Activated T-cell treated with anti-CD3 and anti-CD28 coated beads, Interleukin-2, amount 50 U/mL, for 24 hours (primary cell): ENCODE measurements around the gene PARP2.
A peak's percentile ranks its signal among the peaks of the same experiment; 100 is the strongest.

Experiments
- DNase-seq: peaks from one replicate; pipeline ENCODE4 v3.0.0-alpha.2; 2020
- H3K27ac Mint-ChIP-seq: 2 replicates; pipeline ENCODE4 v1.8.0; 2020; ENCODE audit warnings: mild to moderate bottlenecking, mixed read lengths
- H3K27me3 Mint-ChIP-seq: 2 replicates; pipeline ENCODE4 v1.8.0; 2020; ENCODE audit warnings: mixed read lengths
- H3K36me3 Mint-ChIP-seq: 2 replicates; pipeline ENCODE4 v1.8.0; 2020; ENCODE audit warnings: low read depth, mixed read lengths
- H3K4me1 Mint-ChIP-seq: 2 replicates; pipeline ENCODE4 v1.8.0; 2020; ENCODE audit warnings: low read depth, mixed read lengths
- H3K4me3 Mint-ChIP-seq: 2 replicates; pipeline ENCODE4 v1.8.0; 2020; ENCODE audit warnings: mild to moderate bottlenecking, moderate library complexity, mixed read lengths
- H3K9me3 Mint-ChIP-seq: 2 replicates; pipeline ENCODE4 v1.8.0; 2020; ENCODE audit warnings: mixed read lengths

Gene PARP2

DNA sequence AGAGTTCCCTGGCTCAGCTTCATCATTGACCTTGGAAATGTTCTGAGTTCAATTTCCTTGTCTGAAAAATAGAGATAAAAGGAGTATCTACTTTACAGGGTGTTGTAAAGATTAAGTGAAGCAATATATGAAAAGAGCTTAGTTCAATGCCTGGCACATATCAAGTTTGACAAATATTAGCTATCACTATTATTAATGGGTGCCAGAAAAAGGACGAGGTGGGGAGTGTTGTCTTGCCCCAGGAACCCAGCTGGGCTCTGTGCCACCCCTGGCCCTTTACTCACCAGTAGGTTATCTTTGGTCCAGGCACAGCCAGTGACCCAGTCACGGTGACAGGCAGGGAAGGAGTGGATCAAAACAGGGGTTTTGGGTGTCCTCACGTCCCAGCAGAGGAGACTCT, 32.0 kb downstream of the PARP2 start:
- Mint-ChIP-seq H3K4me3 (no peak overlapping the region), H3K9me3 (no peaks in the 10 kb centered on the region), H3K36me3 (peaks cover 93% of the 10 kb centered on the region), H3K4me1 (no peaks in the 10 kb centered on the region), H3K27ac (peak overlapping the region; percentile 56), H3K27me3 (no peaks in the 10 kb centered on the region)
- no peak for DNase-seq

DNA sequence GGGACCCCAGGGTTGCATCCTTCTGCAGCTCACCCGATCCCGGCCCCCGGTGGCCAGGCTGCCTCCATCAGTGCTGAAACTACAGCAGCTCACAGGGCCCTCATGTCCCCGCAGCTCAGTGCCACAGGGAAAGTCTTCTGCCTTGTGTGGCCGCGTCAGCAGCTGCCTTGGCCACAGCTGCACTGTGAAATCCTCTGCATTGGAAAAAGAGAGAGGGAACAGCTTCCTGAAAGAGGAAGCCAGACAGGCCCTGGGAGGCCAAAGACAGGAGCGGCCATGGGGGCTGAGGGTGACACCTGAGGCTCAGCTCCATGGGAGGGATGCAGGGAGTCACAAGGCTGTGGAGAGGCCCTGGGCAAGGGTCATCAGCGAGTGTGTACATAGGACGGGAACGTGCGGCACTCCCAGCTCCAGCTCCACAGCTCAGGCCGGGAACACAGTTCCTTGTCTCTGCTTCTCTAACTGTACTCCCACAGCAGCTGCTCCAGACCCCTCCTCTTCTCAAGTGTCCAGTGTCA, 32.7 kb downstream of the PARP2 start:
- H3K36me3 Mint-ChIP-seq: peaks cover 93% of the 10 kb centered on the region
- no peak overlapping the region for H3K27ac Mint-ChIP-seq
- no peaks in the 10 kb centered on the region for H3K9me3 Mint-ChIP-seq
- DNase-seq: no peak
- H3K27me3 Mint-ChIP-seq: no peaks in the 10 kb centered on the region
- no peaks in the 10 kb centered on the region for H3K4me1 Mint-ChIP-seq
- no peak overlapping the region for H3K4me3 Mint-ChIP-seq

DNA sequence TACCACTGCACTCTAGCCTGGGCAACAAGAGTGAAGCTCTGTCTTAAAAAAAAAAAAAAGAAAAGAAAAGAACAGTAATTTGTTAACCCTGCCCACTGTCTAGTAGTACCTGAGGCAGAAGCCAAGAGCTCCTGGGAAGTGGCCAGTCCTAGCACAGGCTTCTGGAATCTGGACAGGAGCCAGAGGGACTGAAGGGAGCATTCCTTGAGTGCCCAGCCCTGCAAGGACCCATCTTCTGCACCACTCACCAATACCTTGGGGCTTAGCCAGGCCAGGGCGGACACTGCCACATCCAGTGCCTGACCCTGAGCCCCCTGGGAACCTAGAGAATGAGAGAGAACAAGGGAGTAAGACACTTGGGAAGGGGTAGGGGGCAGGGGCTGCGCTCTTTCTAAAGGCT, 33.7 kb downstream of the PARP2 start:
- H3K9me3 Mint-ChIP-seq: no peaks in the 10 kb centered on the region
- no peak for DNase-seq
- H3K4me1 Mint-ChIP-seq: no peaks in the 10 kb centered on the region
- no peaks in the 10 kb centered on the region for H3K27me3 Mint-ChIP-seq
- no peak overlapping the region for H3K27ac Mint-ChIP-seq
- no peak overlapping the region for H3K4me3 Mint-ChIP-seq
- peaks cover 93% of the 10 kb centered on the region for H3K36me3 Mint-ChIP-seq

DNA sequence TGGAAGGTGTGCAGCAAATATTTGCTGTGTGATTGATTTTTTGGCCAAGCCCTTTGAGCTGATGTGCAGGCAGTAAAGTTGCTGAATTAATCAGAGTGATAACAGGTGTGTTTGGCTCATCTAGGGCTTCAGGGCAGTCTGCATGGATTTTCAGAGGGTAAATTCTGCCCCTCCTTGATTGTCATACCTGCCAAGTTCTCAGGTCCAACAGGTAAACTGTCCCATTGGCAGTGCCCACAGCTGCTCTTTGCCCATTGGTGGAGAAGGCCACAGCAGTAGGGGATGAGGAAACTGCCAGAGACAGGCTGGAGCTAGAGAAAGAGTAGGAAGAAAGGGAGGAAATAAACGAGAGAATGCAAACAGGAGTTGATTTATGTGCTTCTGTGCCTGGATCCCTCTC, 36.3 kb downstream of the PARP2 start:
- H3K27me3 Mint-ChIP-seq: no peaks in the 10 kb centered on the region
- no peak for DNase-seq
- H3K9me3 Mint-ChIP-seq: no peaks in the 10 kb centered on the region
- H3K36me3 Mint-ChIP-seq: peaks cover 95% of the 10 kb centered on the region
- H3K4me1 Mint-ChIP-seq: no peaks in the 10 kb centered on the region
- no peak overlapping the region for H3K4me3 Mint-ChIP-seq
- peak overlapping the region; percentile 6 for H3K27ac Mint-ChIP-seq

DNA sequence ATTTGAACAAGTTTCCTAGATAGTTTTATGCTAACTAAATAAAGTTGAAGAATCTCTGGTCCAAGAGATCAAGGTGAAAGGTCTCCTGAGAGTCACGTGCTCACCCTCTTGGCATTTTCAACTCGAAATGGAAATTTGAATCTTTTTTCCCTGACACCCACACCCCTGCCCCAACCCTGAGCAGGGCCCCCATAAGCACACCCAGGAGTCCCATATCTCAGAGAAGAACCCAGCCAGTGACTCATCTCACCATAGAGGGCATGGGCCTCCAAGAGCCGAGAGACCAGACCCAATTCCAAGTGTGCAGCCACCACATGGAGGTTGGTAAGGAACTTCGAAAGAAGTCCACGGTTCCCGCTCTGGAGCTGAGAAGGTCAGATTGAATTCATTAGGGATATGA, 37.2 kb downstream of the PARP2 start:
- Mint-ChIP-seq H3K36me3 (peaks cover 94% of the 10 kb centered on the region), H3K27me3 (no peaks in the 10 kb centered on the region), H3K27ac (peak overlapping the region; percentile 39), H3K4me3 (no peak overlapping the region), H3K9me3 (no peaks in the 10 kb centered on the region), H3K4me1 (no peaks in the 10 kb centered on the region)
- DNase-seq: no peak

DNA sequence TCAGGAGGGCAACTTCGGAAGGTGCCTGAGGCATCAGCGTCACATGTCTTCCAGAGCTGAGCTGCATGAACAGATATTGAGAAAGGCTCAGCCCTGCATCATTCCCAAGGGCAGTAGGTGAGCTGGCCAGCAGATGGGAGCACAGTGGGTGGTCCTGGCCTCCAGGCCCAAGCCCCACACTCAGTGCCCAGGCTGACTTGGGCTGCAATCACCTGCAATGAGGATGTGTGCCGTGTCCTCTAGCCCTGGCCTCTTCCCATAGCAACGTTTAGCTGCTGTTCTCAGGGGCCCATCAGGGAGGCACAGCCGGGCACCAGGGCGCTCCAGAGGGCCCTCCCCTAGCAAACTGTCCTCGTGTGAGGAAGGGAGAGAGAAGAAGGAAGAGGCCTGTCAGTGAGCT, 37.9 kb downstream of the PARP2 start:
- Mint-ChIP-seq H3K27me3 (no peaks in the 10 kb centered on the region), H3K9me3 (no peaks in the 10 kb centered on the region), H3K4me3 (no peak overlapping the region), H3K36me3 (peaks cover 94% of the 10 kb centered on the region), H3K4me1 (no peaks in the 10 kb centered on the region), H3K27ac (peak overlapping the region; percentile 42)
- no peak for DNase-seq

DNA sequence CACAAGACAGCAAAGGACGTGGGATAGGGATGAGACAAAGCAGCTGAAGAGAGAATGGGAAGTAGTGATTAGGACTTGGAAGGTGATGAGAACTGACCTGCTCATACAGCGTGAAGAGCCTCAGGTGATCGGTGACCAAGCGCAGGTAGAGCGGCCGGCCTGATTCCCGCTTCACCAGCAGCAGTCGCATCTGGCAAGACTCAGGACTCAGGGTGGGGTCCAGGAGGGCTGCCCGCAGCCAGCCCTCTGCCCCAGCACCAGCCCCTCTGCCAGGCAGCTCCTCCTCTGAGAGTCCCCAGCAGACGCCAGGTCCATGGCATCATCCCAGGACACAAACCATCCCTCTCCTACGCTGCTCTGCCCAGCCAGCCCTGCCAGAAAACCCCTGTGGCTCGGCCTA, 39.1 kb downstream of the PARP2 start:
- no peaks in the 10 kb centered on the region for H3K9me3 Mint-ChIP-seq
- DNase-seq: no peak
- no peaks in the 10 kb centered on the region for H3K27me3 Mint-ChIP-seq
- no peak overlapping the region for H3K4me3 Mint-ChIP-seq
- H3K4me1 Mint-ChIP-seq: no peaks in the 10 kb centered on the region
- H3K27ac Mint-ChIP-seq: no peak overlapping the region
- H3K36me3 Mint-ChIP-seq: peaks cover 94% of the 10 kb centered on the region

DNA sequence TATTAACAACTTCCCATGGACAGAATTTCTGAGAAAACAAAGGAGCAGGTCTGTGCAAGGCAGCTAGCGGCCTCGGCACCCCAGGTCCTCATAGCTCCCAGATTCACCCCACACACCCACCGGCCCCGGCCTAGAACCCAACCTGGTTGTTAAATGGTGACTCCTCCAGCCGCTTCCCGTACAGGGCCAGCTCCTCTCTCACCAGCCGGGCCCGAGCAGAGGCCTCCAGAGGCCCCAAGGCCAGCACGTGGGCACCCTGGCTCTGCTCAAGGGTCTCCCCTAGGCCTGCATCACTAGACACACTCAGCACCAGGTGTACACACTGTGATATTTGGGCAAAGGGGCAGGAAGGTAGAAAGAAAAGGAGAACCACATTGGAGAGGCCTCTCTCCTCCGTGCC, 39.6 kb downstream of the PARP2 start:
- Mint-ChIP-seq H3K4me3 (no peak overlapping the region), H3K36me3 (peaks cover 94% of the 10 kb centered on the region), H3K4me1 (no peaks in the 10 kb centered on the region), H3K27ac (no peak overlapping the region), H3K27me3 (no peaks in the 10 kb centered on the region), H3K9me3 (no peaks in the 10 kb centered on the region)
- no peak for DNase-seq

DNA sequence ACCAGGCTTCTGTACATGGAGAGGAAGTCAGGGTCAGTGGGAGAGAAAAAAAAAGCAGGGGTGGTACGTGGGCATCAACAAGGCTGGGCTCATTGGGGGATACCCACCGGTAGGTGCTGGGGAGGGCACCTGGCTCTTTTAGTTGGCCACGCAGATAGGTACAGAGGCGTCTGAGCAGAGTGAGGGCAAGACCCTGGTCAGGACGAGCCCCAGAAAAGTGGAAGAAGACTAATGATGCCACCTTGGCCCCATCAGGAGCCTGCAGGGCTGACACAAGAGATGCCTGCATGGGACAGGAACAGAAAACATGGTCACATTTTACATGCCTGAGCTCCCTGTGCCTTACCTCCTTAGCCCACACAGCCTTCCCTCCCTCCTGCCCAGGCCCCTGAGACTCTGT, 40.2 kb downstream of the PARP2 start:
- H3K27ac Mint-ChIP-seq: peak overlapping the region; percentile 19
- H3K36me3 Mint-ChIP-seq: peaks cover 94% of the 10 kb centered on the region
- H3K27me3 Mint-ChIP-seq: no peaks in the 10 kb centered on the region
- no peaks in the 10 kb centered on the region for H3K4me1 Mint-ChIP-seq
- DNase-seq: no peak
- H3K4me3 Mint-ChIP-seq: no peak overlapping the region
- no peaks in the 10 kb centered on the region for H3K9me3 Mint-ChIP-seq

DNA sequence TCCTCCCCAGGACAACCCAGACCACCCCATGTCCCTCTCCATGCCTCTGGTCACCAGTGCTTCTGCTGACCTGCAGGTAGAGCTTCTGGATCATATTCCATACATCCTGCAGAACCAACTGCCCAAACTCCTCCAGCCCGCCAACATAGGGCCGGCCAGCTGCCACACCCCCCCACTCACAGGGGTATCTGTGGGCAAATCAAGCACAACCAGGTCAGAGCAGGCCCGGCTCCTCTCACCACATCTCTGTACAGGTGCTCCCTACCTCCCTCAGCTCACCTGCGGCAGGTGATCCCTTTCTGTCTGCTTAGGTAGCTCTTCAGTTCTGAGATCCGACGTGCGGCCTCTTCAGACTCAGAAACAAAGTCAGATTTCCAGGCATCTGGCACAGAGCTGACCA, 40.9 kb downstream of the PARP2 start:
- H3K27me3 Mint-ChIP-seq: no peaks in the 10 kb centered on the region
- peaks cover 94% of the 10 kb centered on the region for H3K36me3 Mint-ChIP-seq

DNA sequence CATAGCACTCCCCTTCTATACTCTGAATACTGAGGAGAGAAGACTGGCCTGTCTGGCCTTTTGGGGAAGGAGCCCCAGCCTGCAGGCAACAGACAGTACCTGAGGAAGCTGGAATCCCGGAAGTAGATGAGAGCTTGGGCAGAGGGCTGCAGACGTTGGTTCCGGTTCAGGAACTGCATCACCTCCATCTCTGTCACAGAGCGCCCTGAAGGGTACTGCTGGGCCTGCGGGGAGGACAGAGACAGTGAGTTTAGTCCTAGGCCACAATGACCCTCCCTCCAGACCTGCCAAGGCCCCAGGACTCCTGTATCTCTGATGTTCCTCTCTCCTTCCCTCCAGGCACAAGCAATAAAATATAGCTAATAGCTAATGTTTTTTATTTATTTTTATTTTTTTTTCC, 41.5 kb downstream of the PARP2 start:
- peak overlapping the region; percentile 32 for H3K27ac Mint-ChIP-seq
- H3K9me3 Mint-ChIP-seq: no peaks in the 10 kb centered on the region
- peaks cover 93% of the 10 kb centered on the region for H3K36me3 Mint-ChIP-seq
- H3K4me1 Mint-ChIP-seq: no peaks in the 10 kb centered on the region
- no peaks in the 10 kb centered on the region for H3K27me3 Mint-ChIP-seq
- DNase-seq: no peak
- H3K4me3 Mint-ChIP-seq: no peak overlapping the region

More for the DNA sequence above, 40.9 kb downstream of the PARP2 start:
- Mint-ChIP-seq H3K27ac (no peak overlapping the region), H3K4me1 (no peaks in the 10 kb centered on the region), H3K9me3 (no peaks in the 10 kb centered on the region), H3K4me3 (no peak overlapping the region)
- DNase-seq: no peak

DNA sequence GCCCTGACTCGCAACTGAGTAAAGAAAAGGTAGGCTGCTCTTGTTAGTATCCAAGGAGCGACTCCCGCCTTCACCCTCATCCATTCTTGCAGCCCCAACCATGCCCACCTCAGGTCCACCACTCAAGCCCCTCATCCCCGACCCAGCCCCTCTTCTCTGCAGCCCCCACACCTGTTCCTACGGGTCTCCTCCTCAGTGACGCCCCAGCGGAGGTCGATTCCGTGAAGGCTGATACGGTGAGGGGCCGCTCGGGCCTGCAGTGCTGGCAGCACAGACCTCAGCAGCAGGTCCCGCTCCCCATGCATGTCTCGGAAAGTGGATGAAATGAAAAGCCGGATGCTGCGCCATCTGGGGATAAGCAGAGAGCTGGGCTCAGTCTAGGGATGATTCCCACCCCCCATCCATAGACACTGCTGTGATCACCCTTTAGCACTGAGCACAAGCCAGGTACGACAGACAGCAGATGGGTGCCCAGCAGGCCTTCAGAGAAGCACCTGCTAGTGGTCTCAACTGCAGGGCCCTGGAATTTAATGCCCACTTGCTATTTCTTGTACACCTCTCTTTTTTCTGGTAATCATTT, 42.9 kb downstream of the PARP2 start:
- Mint-ChIP-seq H3K27ac (no peak overlapping the region), H3K9me3 (no peaks in the 10 kb centered on the region), H3K4me3 (no peak overlapping the region), H3K4me1 (no peaks in the 10 kb centered on the region), H3K27me3 (no peaks in the 10 kb centered on the region), H3K36me3 (peaks cover 91% of the 10 kb centered on the region)
- DNase-seq: no peak

DNA sequence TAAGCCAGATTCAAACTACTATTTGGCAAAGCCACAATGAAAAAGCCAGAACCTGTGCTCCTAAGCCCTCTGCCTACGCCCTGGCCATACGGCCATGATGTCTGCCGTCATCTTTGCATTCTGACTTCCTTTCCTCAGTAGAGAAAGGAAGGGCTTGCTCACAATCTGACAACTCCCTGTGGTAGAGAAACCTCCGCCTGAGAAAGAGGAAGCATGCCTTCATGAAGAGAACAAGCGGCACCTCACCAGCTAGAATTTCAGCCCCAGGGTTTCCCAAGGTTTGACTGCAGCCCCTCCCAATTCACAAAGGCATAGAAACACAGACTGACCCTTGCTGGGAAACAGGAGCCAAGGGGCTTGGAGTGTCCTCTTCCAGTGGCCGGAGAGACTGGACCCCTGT, 44.1 kb downstream of the PARP2 start:
- Mint-ChIP-seq H3K36me3 (peaks cover 91% of the 10 kb centered on the region), H3K4me1 (no peaks in the 10 kb centered on the region), H3K9me3 (no peaks in the 10 kb centered on the region), H3K27ac (no peak overlapping the region), H3K4me3 (no peak overlapping the region), H3K27me3 (no peaks in the 10 kb centered on the region)
- DNase-seq: no peak

DNA sequence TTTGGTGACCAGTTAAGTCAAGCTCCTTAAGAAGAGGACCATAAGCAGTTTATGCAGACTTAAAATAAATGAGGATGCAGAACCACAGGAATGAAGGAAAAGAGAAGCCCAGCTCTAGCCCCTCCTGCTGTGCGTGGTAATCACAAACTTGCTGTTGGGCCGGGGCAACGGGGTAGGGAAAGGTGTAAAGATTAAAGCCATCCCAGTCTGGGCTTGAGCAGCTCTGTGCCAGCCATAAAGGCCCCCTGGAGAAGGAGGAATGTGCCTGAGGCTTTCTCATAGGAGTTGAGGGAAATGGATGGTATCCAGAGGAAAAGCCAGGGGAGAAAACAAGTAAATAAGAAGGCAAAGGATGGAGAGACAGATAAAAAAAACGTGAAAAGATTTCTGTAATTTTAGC, 44.7 kb downstream of the PARP2 start:
- no peak overlapping the region for H3K4me3 Mint-ChIP-seq
- no peak overlapping the region for H3K27ac Mint-ChIP-seq
- no peak for DNase-seq
- no peaks in the 10 kb centered on the region for H3K9me3 Mint-ChIP-seq
- H3K36me3 Mint-ChIP-seq: peaks cover 89% of the 10 kb centered on the region
- H3K4me1 Mint-ChIP-seq: no peaks in the 10 kb centered on the region
- no peaks in the 10 kb centered on the region for H3K27me3 Mint-ChIP-seq

DNA sequence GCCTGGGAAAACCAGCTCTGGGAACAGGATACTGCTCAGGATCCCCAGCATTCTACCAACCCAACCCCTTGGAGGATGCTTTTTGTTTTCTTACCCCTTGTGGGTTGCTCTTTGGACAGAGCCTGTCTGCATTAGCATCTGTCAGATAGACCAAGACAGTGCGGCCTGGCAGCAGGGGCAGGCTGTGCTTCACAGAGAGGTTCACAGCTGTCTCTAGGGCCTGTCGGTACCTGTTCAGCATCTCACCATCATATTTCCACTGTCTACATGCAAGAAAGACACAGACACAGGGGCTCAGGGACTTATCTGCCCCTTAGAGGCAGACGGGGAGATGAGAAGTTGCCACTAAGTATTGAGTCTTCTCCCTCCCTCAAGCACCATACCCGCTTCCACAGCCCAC, 48.1 kb downstream of the PARP2 start:
- Mint-ChIP-seq H3K4me3 (no peak overlapping the region), H3K27ac (peak overlapping the region; percentile 22), H3K4me1 (no peaks in the 10 kb centered on the region), H3K36me3 (peaks cover 87% of the 10 kb centered on the region), H3K9me3 (no peaks in the 10 kb centered on the region), H3K27me3 (no peaks in the 10 kb centered on the region)
- no peak for DNase-seq

DNA sequence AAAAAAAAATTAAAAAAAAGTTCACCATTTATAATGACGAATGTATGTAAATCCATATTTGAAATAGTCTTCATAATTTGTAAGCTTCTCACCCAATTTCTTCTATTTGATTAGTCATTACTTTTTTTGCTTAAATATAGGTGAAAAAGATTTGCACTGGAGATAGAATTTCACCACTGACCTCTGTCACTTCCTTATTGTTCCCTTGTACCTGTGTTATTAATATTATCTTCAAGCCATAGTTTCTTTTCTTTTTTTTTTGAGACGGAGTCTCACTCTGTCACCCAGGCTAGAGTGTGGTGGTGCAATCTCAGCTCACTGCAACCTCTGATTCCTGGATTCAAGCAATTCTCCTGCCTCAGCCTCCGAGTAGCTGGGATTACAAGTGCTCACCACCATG, 54.1 kb downstream of the PARP2 start:
- Mint-ChIP-seq H3K9me3 (no peaks in the 10 kb centered on the region), H3K27ac (no peak overlapping the region), H3K27me3 (no peaks in the 10 kb centered on the region), H3K4me3 (no peak overlapping the region), H3K36me3 (peaks cover 80% of the 10 kb centered on the region), H3K4me1 (peaks cover 25% of the 10 kb centered on the region)
- DNase-seq: no peak
